Stimulated activated CD4-positive, alpha-beta T cell treated with anti-CD3 and anti-CD28 coated beads, Interleukin-4, amount 100 ng/mL, for 1 hour (primary cell): ENCODE results near the gene MYRF.

Experiments used
- DNase-seq: peaks from one replicate; pipeline ENCODE4 v3.0.0-alpha.2; 2020

MYRF gene

DNA sequence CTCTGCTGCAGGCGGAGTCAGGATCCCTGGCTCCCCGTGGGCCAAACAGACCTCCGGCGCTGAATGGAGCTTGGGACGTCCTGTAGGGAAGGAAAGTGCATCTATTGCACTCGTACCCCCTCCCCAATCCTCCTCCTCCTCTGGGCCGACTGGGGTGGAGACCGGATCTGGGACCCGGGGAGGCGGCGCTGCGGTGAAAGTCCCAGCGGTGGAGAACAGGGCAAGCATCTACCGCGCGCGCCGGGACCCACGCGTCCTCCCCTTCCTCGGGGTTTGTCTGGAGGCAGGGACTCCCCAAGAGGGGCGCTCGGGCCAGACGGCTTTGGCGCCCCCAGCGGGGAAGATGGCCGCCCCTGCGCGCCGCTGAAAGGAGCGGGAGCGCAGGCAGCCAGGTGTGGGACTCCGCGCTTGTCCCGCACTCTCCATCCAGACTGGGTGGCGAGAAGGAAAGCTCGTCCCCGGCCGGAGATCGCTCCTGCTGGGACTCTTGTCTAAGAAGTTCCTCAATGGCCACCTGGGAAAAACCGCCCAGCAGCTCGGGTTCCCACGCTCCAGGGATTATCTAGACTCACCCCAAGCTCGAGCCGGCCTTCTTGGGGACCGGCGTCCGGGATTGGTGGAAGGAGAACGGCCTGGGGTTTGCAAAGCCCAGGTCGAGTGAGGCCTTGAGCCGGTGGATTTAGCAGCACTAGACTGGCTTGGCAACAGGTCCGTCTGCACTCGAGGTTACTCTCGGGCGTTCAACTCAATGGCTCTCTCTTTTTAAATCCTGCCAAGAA lies 76.4 kb downstream of the MYRF start:
- DNase-seq = peak; percentile 38

DNA sequence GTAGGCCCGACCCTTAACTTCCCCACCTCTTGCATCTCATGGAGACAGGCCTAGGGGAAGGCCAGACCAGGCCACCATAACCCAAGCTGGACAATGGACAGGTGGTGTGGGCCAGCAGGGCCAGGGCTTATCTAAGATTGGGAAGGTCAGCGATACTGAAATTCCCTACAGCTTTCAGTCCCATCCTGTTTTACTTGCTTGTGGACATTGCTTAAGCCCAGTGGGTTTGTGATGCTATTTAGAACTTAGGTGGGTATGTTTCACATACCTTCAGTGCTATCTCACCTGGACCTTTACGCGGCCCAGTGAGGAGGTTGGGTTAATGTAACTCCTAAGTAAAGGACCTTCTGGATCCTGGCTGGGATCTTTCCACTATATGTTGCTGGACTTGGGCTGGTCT lies 77.4 kb downstream of the MYRF start:
- DNase-seq = no peak

- DNase-seq = no peak
These were observed 78.0 kb downstream of the MYRF start for GRCh38 chr11:61830237-61831105.

DNA sequence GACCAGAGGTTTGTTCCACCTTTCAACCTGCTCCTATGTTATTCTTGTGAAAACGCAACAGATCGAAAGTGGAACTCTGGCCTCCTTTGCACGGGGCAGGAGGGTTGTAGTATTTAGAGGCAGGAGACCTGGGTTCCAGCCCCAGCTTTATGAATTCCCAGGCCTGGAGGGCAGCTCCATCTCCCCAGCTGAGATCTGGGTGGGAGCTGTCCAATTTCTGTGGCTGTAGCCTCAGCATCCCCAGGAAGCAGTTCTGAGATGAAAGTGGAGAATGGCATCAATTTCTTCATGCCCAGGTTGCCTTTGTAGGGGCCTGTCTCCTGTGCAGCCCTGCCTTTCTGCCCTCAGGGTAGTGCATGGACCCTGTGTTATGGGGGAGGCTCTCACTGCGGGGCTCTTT lies 79.8 kb downstream of the MYRF start:
- DNase-seq = no peak

- DNase-seq = no peak
These were observed 80.3 kb downstream of the MYRF start for GRCh38 chr11:61832754-61833153.

GRCh38 chr11:61833471-61833870 lies 81.0 kb downstream of the MYRF start:
- DNase-seq = no peak

- no peak for DNase-seq
These were observed 81.5 kb downstream of the MYRF start for GRCh38 chr11:61833926-61834277.

DNA sequence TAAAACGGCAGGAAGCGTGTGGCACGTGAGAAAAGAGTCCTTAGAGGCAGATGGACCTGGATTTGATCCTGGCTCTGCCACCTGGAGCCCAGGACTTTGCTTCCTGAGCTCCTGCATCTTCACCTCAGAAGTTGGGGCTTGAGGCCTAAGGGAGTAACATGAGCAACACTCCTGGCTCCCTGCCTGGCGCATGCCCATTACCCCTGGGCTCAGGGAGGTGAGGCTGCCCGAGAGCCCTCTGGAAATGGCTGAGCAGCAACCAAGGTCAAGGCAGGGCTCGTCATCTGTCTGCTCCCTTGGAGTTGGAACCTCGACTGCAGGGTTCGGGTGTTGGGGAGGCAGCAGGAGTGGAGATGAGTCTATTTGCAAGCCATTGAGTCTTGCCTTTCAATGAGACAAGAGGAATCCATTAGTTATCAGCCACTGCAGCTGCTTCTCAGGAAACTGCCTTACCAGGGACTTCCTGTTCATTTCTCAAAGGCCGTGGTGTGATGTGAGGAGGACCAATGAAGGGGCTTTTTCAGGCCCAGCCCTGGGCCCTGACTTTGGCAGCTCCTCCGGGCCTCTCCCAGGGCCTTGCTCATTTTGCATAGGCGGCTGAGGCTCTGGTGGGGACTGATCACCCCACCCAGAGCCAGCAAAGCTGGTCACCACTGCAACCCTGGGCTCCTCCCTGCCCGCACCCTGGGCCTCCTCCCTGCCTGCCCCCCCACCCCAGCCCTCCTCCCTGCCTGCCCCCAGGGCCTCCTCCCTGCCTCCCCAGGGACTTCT lies 82.0 kb downstream of the MYRF start:
- DNase-seq = peak; percentile 17

GRCh38 chr11:61836193-61836592 lies 83.8 kb downstream of the MYRF start:
- DNase-seq = no peak

DNA sequence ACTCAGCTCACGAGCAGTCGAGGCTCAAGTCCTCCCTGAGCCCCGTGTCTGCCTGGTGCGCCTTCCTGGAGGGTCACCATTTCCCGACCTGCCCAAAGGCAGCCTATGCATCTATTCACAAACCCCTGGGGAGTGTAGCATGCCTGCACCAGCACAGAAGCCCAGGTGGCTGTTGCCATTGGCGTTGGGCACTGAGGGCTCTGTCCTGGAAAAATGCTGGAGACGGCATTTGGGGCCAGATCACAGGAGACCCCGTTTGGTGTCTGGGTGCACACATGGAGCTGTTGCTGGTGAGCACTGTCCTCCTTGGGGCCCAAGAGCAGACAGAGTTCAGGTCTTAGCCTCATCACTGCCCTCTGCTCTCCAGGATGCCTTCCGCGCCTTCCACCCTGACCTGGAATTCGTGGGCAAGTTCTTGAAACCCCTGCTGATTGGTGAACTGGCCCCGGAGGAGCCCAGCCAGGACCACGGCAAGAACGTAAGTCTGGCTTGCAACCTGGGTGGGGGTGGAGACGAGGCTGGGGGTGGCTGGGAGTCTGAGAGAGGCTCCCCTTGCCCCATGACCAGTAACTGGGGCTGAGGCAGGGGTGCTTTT lies 85.1 kb downstream of the MYRF start:
- no peak for DNase-seq
